Bronchial epithelial cell (primary cell): ENCODE data around the gene SHH. TPM values are rescaled to one million over a fixed set of nuclear protein-coding genes. Genes with fewer than 3 reads are reported as not detected.

Source experiments
- DNase-seq: peaks from one replicate; pipeline ENCODE4 v3.0.0-alpha.2; 2010; ENCODE audit warnings: low read depth
- FAIRE-seq: peaks from 2 replicates; lab custom pipeline; 2011; peaks lifted over from hg19 to GRCh38; lab: Jason Lieb, UNC
- H3K27me3 ChIP-seq: 2 replicates; pipeline ENCODE4 v1.5.1; 2011; ENCODE audit warnings: low read length; ENCODE audit not compliant: control insufficient read depth, insufficient read depth
- H3K36me3 ChIP-seq: 2 replicates; pipeline ENCODE4 v1.5.1; 2011; ENCODE audit warnings: low read length; ENCODE audit not compliant: control insufficient read depth, insufficient read depth
- H3K4me3 ChIP-seq: 2 replicates; pipeline ENCODE4 v1.5.1; 2011; ENCODE audit warnings: mild to moderate bottlenecking, low read depth, low read length, control low read depth
- CTCF ChIP-seq: IDR thresholded peaks from 2 replicates; pipeline ENCODE4 v1.5.1; 2011; ENCODE audit warnings: mild to moderate bottlenecking, moderate library complexity, low read length, control low read depth, inconsistent platforms; ENCODE audit not compliant: insufficient read depth, severe bottlenecking
- total RNA-seq: library from RNA; depleted of rRNA; stranded (reverse); fragments of >200 nt; gene quantifications from 2 replicates; pipeline ENCODE4 v1.2.1, GENCODE V29; 2014

The SHH gene
- total RNA-seq, 1 donor from 2014 or later, result not detected

DNA sequence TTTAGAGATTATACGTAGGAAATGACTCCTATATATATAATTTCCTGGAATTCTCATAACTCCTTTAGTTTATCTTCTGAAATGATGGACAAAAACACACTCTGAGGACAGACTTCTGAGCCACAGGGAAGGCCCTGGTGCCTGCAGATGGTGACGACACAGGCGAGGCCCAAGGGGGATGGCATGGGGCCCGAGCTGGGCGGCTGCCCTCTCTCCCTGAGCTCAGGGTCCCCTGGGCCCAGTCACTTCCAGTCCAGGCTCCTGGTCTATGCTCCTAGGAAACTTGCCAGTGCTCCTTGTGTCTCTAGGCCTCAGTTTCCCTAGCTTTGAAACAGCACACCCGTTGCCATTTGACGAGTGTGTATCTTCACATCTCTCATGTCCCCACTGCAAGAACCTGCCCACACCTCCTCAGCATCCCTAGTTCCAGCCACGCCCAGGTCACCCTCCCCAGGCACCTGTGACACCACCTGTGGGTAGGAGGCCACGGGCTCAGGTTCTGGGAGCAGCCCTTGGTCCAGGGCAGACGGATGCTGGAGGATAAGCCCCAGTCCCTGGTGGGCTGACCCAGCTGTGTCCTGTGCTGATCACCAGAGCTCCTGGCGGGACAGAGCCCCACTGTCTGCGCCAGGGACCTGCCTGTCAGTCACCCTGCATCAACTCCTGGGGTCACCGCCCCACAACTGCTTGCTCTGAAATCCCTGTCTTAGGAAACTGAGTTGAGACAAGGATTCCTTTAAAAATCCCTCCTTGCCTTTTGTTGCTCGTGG, 23.4 kb upstream of the SHH start:
- Histone ChIP-seq H3K36me3 (no peaks in the 10 kb centered on the region), H3K4me3 (no peak overlapping the region), H3K27me3 (no peaks in the 10 kb centered on the region)
- FAIRE-seq (no peak), DNase-seq (no peak)
- no peak for TF ChIP-seq CTCF

GRCh38 chr7:155834486-155835048, 22.3 kb upstream of the SHH start:
- DNase-seq, result no peak
- no peak overlapping the region for H3K4me3 ChIP-seq
- H3K27me3 ChIP-seq, result no peaks in the 10 kb centered on the region

GRCh38 chr7:155833651-155834050, 21.4 kb upstream of the SHH start:
- no peak for TF ChIP-seq CTCF
- no peak overlapping the region for H3K4me3 ChIP-seq
- no peaks in the 10 kb centered on the region for H3K27me3 ChIP-seq
- DNase-seq (no peak), FAIRE-seq (no peak)
- H3K36me3 ChIP-seq, result no peaks in the 10 kb centered on the region

More at GRCh38 chr7:155834486-155835048, 22.3 kb upstream of the SHH start:
- H3K36me3 ChIP-seq, result no peaks in the 10 kb centered on the region
- no peak for TF ChIP-seq CTCF
- no peak for FAIRE-seq

DNA sequence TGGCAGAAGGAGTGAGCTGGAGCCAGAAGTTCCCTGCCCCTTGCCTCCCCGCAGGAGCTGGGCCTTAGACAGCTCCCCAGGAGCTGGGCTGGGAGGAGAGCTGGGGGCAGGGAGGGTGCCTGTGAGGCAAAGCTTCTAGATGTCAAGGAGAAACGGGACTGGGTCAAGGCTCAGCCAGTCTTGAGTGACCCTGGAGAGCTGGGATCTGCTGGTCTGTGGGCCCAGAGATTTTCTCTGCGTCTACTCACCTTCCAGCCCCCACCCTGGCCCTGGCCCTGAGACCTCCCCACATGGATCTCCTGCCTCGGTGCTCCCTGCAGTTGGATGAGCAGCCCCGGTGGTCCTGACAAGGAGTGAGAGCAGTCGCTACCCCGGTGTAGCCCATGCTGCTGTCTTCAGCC, 20.3 kb upstream of the SHH start:
- Histone ChIP-seq H3K36me3 (no peaks in the 10 kb centered on the region), H3K4me3 (no peak overlapping the region), H3K27me3 (no peaks in the 10 kb centered on the region)
- TF ChIP-seq CTCF, result no peak
- no peak for FAIRE-seq
- DNase-seq, result no peak

DNA sequence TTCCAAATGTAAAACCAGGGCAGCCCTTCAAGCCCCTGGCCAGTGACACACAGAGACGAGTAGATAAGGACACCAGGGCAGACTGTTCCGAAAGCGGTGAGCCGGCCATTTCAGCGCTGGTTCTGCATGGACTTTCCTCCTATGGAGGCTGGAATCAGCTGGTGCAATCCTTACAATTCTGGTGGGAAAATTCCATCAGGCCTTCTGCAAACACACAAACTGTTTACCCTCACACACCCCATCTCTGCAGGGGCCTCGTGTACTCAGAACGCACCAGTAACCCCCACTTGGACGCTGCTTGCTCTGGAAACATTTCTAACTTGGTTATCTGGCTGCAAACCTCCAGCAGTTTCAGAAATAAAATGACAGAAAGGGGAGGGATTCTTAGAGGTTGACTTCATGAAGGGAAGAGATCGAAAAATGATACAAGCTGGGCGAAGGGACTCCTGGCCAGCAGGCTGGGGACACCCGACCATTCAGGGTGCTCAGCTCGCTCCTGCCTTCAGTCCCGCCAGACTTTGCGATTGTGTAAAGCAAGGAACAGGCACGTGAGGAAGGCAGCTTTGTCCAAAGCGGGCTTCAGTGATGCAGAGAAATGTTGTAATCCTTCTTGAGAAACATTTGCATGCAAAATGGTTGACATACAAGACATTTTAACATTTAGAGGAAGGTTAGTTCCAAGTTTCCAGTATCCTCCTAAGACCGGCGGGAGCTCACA, 19.7 kb upstream of the SHH start:
- H3K36me3 ChIP-seq, result no peaks in the 10 kb centered on the region
- no peak overlapping the region for H3K4me3 ChIP-seq
- no peak for TF ChIP-seq CTCF
- DNase-seq, result no peak
- FAIRE-seq, result no peak
- H3K27me3 ChIP-seq, result no peaks in the 10 kb centered on the region
